ENCODE results near the gene AGBL1. TPM values are rescaled to one million over a fixed set of nuclear protein-coding genes. Genes with fewer than 3 reads are reported as not detected.

The AGBL1 gene
- total RNA-seq, 1 experiment from 2014 or later, result not detected

DNA sequence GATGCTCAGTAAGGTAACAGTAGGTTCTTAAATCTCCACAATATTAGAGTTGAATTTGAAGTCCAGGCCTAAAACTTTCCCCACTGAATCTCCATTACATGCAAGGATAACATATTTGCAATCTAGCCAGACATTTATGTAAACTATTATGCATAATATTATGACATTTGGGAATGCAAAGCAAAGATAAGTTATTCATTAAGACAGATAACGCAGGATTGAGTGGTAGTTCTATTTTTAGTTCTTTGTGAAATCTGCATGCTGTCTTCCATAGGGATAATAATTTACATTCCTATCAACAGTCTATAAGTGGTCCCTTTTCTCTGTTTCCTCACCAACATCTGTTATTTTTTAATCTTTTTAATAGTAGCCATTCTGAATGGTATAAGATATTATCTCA is 333.5 kb downstream of the AGBL1 start:
- H2BK120ac ChIP-seq (ENCODE audit: low read depth, low read length, poor library complexity, severe bottlenecking), result no peak overlapping the region
- H2BK12ac ChIP-seq (ENCODE audit: insufficient read length, low read depth, low read length), result no peak overlapping the region
- H3T11ph ChIP-seq (ENCODE audit: low read length), result no peak overlapping the region
- H2AFZ ChIP-seq (ENCODE audit: low read length), result no peak overlapping the region
- no peak overlapping the region for H4K5ac ChIP-seq (ENCODE audit: insufficient read length, low read depth, low read length)
- no peaks in the 10 kb centered on the region for H3K79me1 ChIP-seq (ENCODE audit: insufficient read depth, low read depth, low read length, poor library complexity, severe bottlenecking)
- no peak for DNase-seq
- H4K20me1 ChIP-seq (ENCODE audit: control insufficient read depth, insufficient read depth, insufficient read length), result no peaks in the 10 kb centered on the region
- no peak for TF ChIP-seq CTCF (conservative IDR thresholded peaks at IDR 0.05)
- Mint-ChIP-seq H3K36me3 (ENCODE audit: insufficient read depth in 1 of 3, low read depth in 3 of 3) (no peaks in the 10 kb centered on the region), H3K4me1 (peaks cover 4 to 5% of the 10 kb centered on the region in 2 experiments), H3K4me3 (no peak overlapping the region), H3K27ac (no peak overlapping the region), H3K27me3 (ENCODE audit: low read depth) (no peaks in the 10 kb centered on the region; the same call in 1 of the 2 replicates), H3K9me3 (no peaks in the 10 kb centered on the region)
- no peaks in the 10 kb centered on the region for H3K79me2 ChIP-seq (ENCODE audit: insufficient read depth, low read length)
- H3K14ac ChIP-seq (ENCODE audit: insufficient read depth, low read length), result no peak overlapping the region
- H3K23ac ChIP-seq (ENCODE audit: insufficient read length, low read depth, low read length), result no peak overlapping the region
- no peak overlapping the region for H3K18ac ChIP-seq (ENCODE audit: insufficient read length, low read depth, low read length)
- no peak overlapping the region for H4K8ac ChIP-seq (replicated peaks; ENCODE audit: insufficient read length, low read depth, low read length)
- no CpG with 5 or more reads among the region's 1 CpG for WGBS (ENCODE audit: extremely low coverage, insufficient read length, low lambda C conversion rate)
- H2BK5ac ChIP-seq (ENCODE audit: insufficient read length, low read length), result no peak overlapping the region
- H3K4me2 ChIP-seq (ENCODE audit: insufficient read depth, insufficient read length, low read length), result no peak overlapping the region
- H4K91ac ChIP-seq (ENCODE audit: insufficient read length, low read depth, low read length), result no peak overlapping the region
- no peak overlapping the region for H3K9ac ChIP-seq (ENCODE audit: extremely low read depth, insufficient read length, low read length)
- no peaks in the 10 kb centered on the region for H3K9me3 ChIP-seq (ENCODE audit: control insufficient read depth, low read depth, low read length)
- H2BK15ac ChIP-seq (ENCODE audit: low read depth, low read length), result no peak overlapping the region
- H3K4ac ChIP-seq (ENCODE audit: low read depth, low read length), result no peak overlapping the region
- H3K27me3 ChIP-seq (ENCODE audit: insufficient read depth, low read length), result no peaks in the 10 kb centered on the region
- no peak overlapping the region for H2BK20ac ChIP-seq (ENCODE audit: low read depth, low read length, poor library complexity, severe bottlenecking)
- no peaks in the 10 kb centered on the region for H3K23me2 ChIP-seq (ENCODE audit: insufficient read length, low read depth, low read length, poor library complexity, severe bottlenecking)
- H3K27ac ChIP-seq (ENCODE audit: insufficient read length, low read depth, low read length), result no peak overlapping the region
- no peak overlapping the region for H3K56ac ChIP-seq (ENCODE audit: insufficient read length, low read depth, low read length)
- H2AK5ac ChIP-seq (ENCODE audit: insufficient read length, low read length), result no peak overlapping the region
- H3K4me1 ChIP-seq (ENCODE audit: insufficient read depth, low read length), result peaks cover 5% of the 10 kb centered on the region; the same call in 1 of the 2 replicates

Data from H9 (cell line).